ENCODE data around the gene C1QTNF5. TPM values are rescaled to one million over a fixed set of nuclear protein-coding genes. Genes with fewer than 3 reads are reported as not detected.

Gene C1QTNF5
- total and polyA plus RNA-seq, 4 donors = 13.4 to 63.1 (median 40.9) TPM

GRCh38 chr11:119357074-119357473 is 16.4 kb upstream of the C1QTNF5 start:
- Histone ChIP-seq H3K36me3 (ENCODE audit: control insufficient read depth, insufficient read depth, low read length) (peaks cover 25% of the 10 kb centered on the region), H3K4me3 (ENCODE audit: low read depth, low read length) (peak overlapping the region; percentile 56), H3K4me1 (ENCODE audit: control insufficient read depth, insufficient read depth, low read length) (peaks cover 46% of the 10 kb centered on the region), H3K9me3 (ENCODE audit: control insufficient read depth, insufficient read depth, low read length) (no peaks in the 10 kb centered on the region), H3K27me3 (ENCODE audit: control insufficient read depth, insufficient read depth, low read length) (peaks cover 2% of the 10 kb centered on the region), H3K27ac (ENCODE audit: low read depth, low read length) (no peak overlapping the region)
- no peak for DNase-seq (ENCODE audit: low read depth in 4 of 6, low spot score in 6 of 6)
- WGBS (ENCODE audit: insufficient coverage) = 0% methylated on average over 2 of the region's 13 CpGs

DNA sequence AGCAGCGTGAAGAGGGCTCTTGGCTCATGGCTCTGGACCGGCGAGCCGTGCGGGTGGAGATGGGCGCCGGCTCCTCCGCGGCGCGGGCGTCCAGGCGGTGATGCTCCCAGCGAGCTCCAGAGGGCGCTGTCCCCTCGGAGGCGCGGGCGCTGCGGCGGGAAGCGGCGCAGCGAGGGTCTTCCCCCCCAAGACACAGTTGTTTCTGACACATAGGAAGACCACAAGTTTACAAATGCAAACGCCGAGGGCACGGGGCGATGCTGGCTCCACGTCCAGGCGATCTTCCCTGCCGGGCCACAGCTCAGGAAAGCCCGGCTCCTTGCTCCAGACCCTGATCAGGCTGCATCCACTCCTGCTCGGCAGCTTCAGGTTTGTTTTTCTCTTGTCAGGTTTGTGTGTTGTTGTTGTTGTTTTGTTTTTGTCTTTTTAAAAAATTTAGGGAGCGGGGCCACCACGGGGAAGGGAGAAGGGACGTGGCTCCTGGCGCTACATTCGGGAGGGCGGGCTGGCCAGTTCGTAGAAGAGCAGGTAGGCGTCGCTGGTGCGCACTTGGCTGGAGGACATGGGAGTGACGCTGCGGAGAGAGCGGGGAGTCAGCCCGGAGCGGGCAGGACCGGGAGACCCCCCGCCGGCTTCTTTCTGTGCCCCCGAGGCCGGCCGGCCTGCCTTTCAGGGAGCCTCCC is 15.8 kb upstream of the C1QTNF5 start:
- peak in 3 of 6 donors; percentile 65 to 92 (median 91) for DNase-seq (ENCODE audit: low read depth in 4 of 6, low spot score in 6 of 6)
- peaks cover 25% of the 10 kb centered on the region for H3K36me3 ChIP-seq (ENCODE audit: control insufficient read depth, insufficient read depth, low read length)
- H3K4me1 ChIP-seq (ENCODE audit: control insufficient read depth, insufficient read depth, low read length) = peaks cover 43% of the 10 kb centered on the region
- 1% methylated on average over 51 of the region's 54 CpGs for WGBS (ENCODE audit: insufficient coverage)
- H3K27me3 ChIP-seq (ENCODE audit: control insufficient read depth, insufficient read depth, low read length) = peaks cover 2% of the 10 kb centered on the region
- peak overlapping the region; percentile 67 for H3K27ac ChIP-seq (ENCODE audit: low read depth, low read length)
- H3K4me3 ChIP-seq (ENCODE audit: low read depth, low read length) = peak overlapping the region; percentile 56
- no peaks in the 10 kb centered on the region for H3K9me3 ChIP-seq (ENCODE audit: control insufficient read depth, insufficient read depth, low read length)

- peaks cover 37% of the 10 kb centered on the region for H3K4me1 ChIP-seq (ENCODE audit: control insufficient read depth, insufficient read depth, low read length)
- no peak overlapping the region for H3K27ac ChIP-seq (ENCODE audit: low read depth, low read length)
- peaks cover 25% of the 10 kb centered on the region for H3K36me3 ChIP-seq (ENCODE audit: control insufficient read depth, insufficient read depth, low read length)
- no peaks in the 10 kb centered on the region for H3K9me3 ChIP-seq (ENCODE audit: control insufficient read depth, insufficient read depth, low read length)
- WGBS (ENCODE audit: insufficient coverage) = 44% methylated on average over 8 of the region's 9 CpGs
- DNase-seq (ENCODE audit: low read depth in 4 of 6, low spot score in 6 of 6) = no peak
- H3K4me3 ChIP-seq (ENCODE audit: low read depth, low read length) = no peak overlapping the region
- peaks cover 2% of the 10 kb centered on the region for H3K27me3 ChIP-seq (ENCODE audit: control insufficient read depth, insufficient read depth, low read length)
These were observed 14.6 kb upstream of the C1QTNF5 start for GRCh38 chr11:119355091-119355843.

DNA sequence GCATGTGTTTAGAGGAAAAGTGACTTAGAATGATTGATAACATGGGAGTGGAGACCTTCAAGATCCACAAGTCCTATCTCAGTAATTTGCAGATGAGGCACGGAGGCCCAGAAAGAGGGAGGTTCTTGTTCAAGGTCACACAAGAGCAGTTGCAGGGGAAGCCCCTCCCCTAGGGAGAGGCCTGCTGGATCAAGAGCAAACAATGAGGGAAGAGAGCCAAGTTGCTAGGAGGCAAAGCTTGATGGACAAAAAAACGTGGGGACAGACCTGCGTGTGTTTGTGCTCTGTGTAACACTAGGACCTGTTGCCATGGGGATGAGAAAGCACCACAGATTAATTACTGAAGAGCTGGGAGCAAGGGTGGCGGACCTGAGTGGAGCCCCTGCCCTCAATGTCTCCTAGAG is 12.2 kb upstream of the C1QTNF5 start:
- Histone ChIP-seq H3K27me3 (ENCODE audit: control insufficient read depth, insufficient read depth, low read length) (peaks cover 2% of the 10 kb centered on the region), H3K4me3 (ENCODE audit: low read depth, low read length) (no peak overlapping the region), H3K27ac (ENCODE audit: low read depth, low read length) (peak overlapping the region; percentile 68), H3K36me3 (ENCODE audit: control insufficient read depth, insufficient read depth, low read length) (peaks cover 10% of the 10 kb centered on the region), H3K4me1 (ENCODE audit: control insufficient read depth, insufficient read depth, low read length) (peaks cover 37% of the 10 kb centered on the region), H3K9me3 (ENCODE audit: control insufficient read depth, insufficient read depth, low read length) (no peaks in the 10 kb centered on the region)
- peak in 3 of 6 donors; percentile 81 to 92 (median 91) for DNase-seq (ENCODE audit: low read depth in 4 of 6, low spot score in 6 of 6)
- 26% methylated on average over 4 of the region's 4 CpGs for WGBS (ENCODE audit: insufficient coverage)

GRCh38 chr11:119351232-119351631 is 10.5 kb upstream of the C1QTNF5 start:
- DNase-seq (ENCODE audit: low read depth in 4 of 6, low spot score in 6 of 6) = no peak
- Histone ChIP-seq H3K4me3 (ENCODE audit: low read depth, low read length) (no peak overlapping the region), H3K36me3 (ENCODE audit: control insufficient read depth, insufficient read depth, low read length) (peaks cover 4% of the 10 kb centered on the region), H3K27me3 (ENCODE audit: control insufficient read depth, insufficient read depth, low read length) (peaks cover 2% of the 10 kb centered on the region), H3K9me3 (ENCODE audit: control insufficient read depth, insufficient read depth, low read length) (no peaks in the 10 kb centered on the region), H3K27ac (ENCODE audit: low read depth, low read length) (no peak overlapping the region), H3K4me1 (ENCODE audit: control insufficient read depth, insufficient read depth, low read length) (peaks cover 27% of the 10 kb centered on the region)
- WGBS (ENCODE audit: insufficient coverage) = no CpG with 5 or more reads among the region's 2 CpGs

- WGBS (ENCODE audit: insufficient coverage) = 82% methylated on average over 4 of the region's 6 CpGs
- no peak for DNase-seq (ENCODE audit: low read depth in 4 of 6, low spot score in 6 of 6)
- no peak overlapping the region for H3K27ac ChIP-seq (ENCODE audit: low read depth, low read length)
- H3K36me3 ChIP-seq (ENCODE audit: control insufficient read depth, insufficient read depth, low read length) = peaks cover 2% of the 10 kb centered on the region
- no peak overlapping the region for H3K4me3 ChIP-seq (ENCODE audit: low read depth, low read length)
- H3K4me1 ChIP-seq (ENCODE audit: control insufficient read depth, insufficient read depth, low read length) = peaks cover 18% of the 10 kb centered on the region
- no peaks in the 10 kb centered on the region for H3K9me3 ChIP-seq (ENCODE audit: control insufficient read depth, insufficient read depth, low read length)
- H3K27me3 ChIP-seq (ENCODE audit: control insufficient read depth, insufficient read depth, low read length) = no peaks in the 10 kb centered on the region
These were observed 9.6 kb upstream of the C1QTNF5 start for GRCh38 chr11:119350302-119350701.

- no peak for DNase-seq (ENCODE audit: low read depth in 4 of 6, low spot score in 6 of 6)
These were observed 7.4 kb upstream of the C1QTNF5 start for GRCh38 chr11:119347940-119348605.

GRCh38 chr11:119347242-119347641 is 6.6 kb upstream of the C1QTNF5 start:
- no peak overlapping the region for H3K4me3 ChIP-seq (ENCODE audit: low read depth, low read length)
- no peak overlapping the region for H3K27ac ChIP-seq (ENCODE audit: low read depth, low read length)
- H3K9me3 ChIP-seq (ENCODE audit: control insufficient read depth, insufficient read depth, low read length) = no peaks in the 10 kb centered on the region
- no peaks in the 10 kb centered on the region for H3K36me3 ChIP-seq (ENCODE audit: control insufficient read depth, insufficient read depth, low read length)
- no peaks in the 10 kb centered on the region for H3K27me3 ChIP-seq (ENCODE audit: control insufficient read depth, insufficient read depth, low read length)
- no peak for DNase-seq (ENCODE audit: low read depth in 4 of 6, low spot score in 6 of 6)
- peaks cover 3% of the 10 kb centered on the region for H3K4me1 ChIP-seq (ENCODE audit: control insufficient read depth, insufficient read depth, low read length)
- 80% methylated on average over 1 of the region's 2 CpGs for WGBS (ENCODE audit: insufficient coverage)

More at GRCh38 chr11:119347940-119348605, 7.4 kb upstream of the C1QTNF5 start:
- H3K9me3 ChIP-seq (ENCODE audit: control insufficient read depth, insufficient read depth, low read length) = no peaks in the 10 kb centered on the region
- H3K27ac ChIP-seq (ENCODE audit: low read depth, low read length) = no peak overlapping the region
- 69% methylated on average over 8 of the region's 16 CpGs for WGBS (ENCODE audit: insufficient coverage)
- H3K36me3 ChIP-seq (ENCODE audit: control insufficient read depth, insufficient read depth, low read length) = no peaks in the 10 kb centered on the region
- peaks cover 7% of the 10 kb centered on the region for H3K4me1 ChIP-seq (ENCODE audit: control insufficient read depth, insufficient read depth, low read length)
- H3K4me3 ChIP-seq (ENCODE audit: low read depth, low read length) = no peak overlapping the region
- H3K27me3 ChIP-seq (ENCODE audit: control insufficient read depth, insufficient read depth, low read length) = no peaks in the 10 kb centered on the region

DNA sequence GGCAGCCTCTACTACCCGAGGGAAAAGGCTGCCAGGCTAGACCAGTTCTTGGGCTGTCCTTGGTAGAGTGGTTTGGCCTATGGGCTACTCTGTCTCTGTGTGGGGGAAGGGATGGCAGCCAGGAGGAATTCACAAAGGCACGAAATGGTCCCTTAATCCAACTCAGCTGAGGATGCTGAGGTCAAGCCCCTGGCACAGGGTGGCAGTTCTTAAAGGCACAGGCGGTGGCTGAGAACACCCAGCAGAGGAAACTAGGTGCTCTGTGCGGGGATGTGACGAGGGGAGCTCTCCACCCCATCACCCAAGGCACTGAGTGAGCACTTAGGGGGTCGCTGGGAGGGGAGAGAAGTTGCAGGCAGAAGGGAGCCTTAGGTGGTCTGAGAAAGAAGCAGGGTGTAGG is 5.9 kb upstream of the C1QTNF5 start, which contains the start of gene MFRP:
MFRP (minus strand) TSS at position 101 of the 400 bp plus-strand sequence. CDS start 192 bp downstream, outside the sequence.
- H3K27ac ChIP-seq (ENCODE audit: low read depth, low read length) = no peak within 1 kb of the TSS
- WGBS (ENCODE audit: insufficient coverage) = 78% methylated on average over 3 of the region's 6 CpGs

More for the DNA sequence above, 5.9 kb upstream of the C1QTNF5 start, which contains the start of gene MFRP:
- H3K9me3 ChIP-seq (ENCODE audit: control insufficient read depth, insufficient read depth, low read length) = no peaks in the 10 kb centered on the region
- H3K36me3 ChIP-seq (ENCODE audit: control insufficient read depth, insufficient read depth, low read length) = no peaks in the 10 kb centered on the region
- DNase-seq (ENCODE audit: low read depth in 4 of 6, low spot score in 6 of 6) = peak in 1 of 6 donors; percentile 0
- H3K4me3 ChIP-seq (ENCODE audit: low read depth, low read length) = no peak within 1 kb of the TSS
- no peaks in the 10 kb centered on the region for H3K27me3 ChIP-seq (ENCODE audit: control insufficient read depth, insufficient read depth, low read length)
- H3K4me1 ChIP-seq (ENCODE audit: control insufficient read depth, insufficient read depth, low read length) = peaks cover 8% of the 10 kb centered on the region

Measured in spinal cord (tissue), 10 donors.